Measurements from ENCODE around the gene CACHD1.

The CACHD1 gene

GRCh38 chr1:64567426-64568170 lies 97.7 kb downstream of the CACHD1 start:
- no peak overlapping the region for H3K4me3 ChIP-seq (ENCODE audit: low read depth, low read length)
- DNase-seq (ENCODE audit: low read depth) = no peak
- no peak for TF ChIP-seq CTCF (IDR thresholded peaks at IDR 0.05; ENCODE audit: insufficient read depth, low read depth, low read length, missing control alignments)

- TF ChIP-seq CTCF (IDR thresholded peaks at IDR 0.05; ENCODE audit: insufficient read depth, low read depth, low read length, missing control alignments) = no peak
- no peak for DNase-seq (ENCODE audit: low read depth)
- no peak overlapping the region for H3K4me3 ChIP-seq (ENCODE audit: low read depth, low read length)
Measured at GRCh38 chr1:64568171-64568450, 98.2 kb downstream of the CACHD1 start.

- no peak overlapping the region for H3K4me3 ChIP-seq (ENCODE audit: low read depth, low read length)
- TF ChIP-seq CTCF (IDR thresholded peaks at IDR 0.05; ENCODE audit: insufficient read depth, low read depth, low read length, missing control alignments) = no peak
- no peak for DNase-seq (ENCODE audit: low read depth)
Measured at GRCh38 chr1:64569411-64569810, 99.5 kb downstream of the CACHD1 start.

- no peak for DNase-seq (ENCODE audit: low read depth)
- H3K4me3 ChIP-seq (ENCODE audit: low read depth, low read length) = no peak overlapping the region
- no peak for TF ChIP-seq CTCF (IDR thresholded peaks at IDR 0.05; ENCODE audit: insufficient read depth, low read depth, low read length, missing control alignments)
Measured at GRCh38 chr1:64570267-64570855, 100.4 kb downstream of the CACHD1 start.

GRCh38 chr1:64572222-64572900 lies 102.4 kb downstream of the CACHD1 start:
- no peak for DNase-seq (ENCODE audit: low read depth)
- no peak for TF ChIP-seq CTCF (IDR thresholded peaks at IDR 0.05; ENCODE audit: insufficient read depth, low read depth, low read length, missing control alignments)
- H3K4me3 ChIP-seq (ENCODE audit: low read depth, low read length) = no peak overlapping the region

GRCh38 chr1:64574301-64574700 lies 104.4 kb downstream of the CACHD1 start:
- TF ChIP-seq CTCF (IDR thresholded peaks at IDR 0.05; ENCODE audit: insufficient read depth, low read depth, low read length, missing control alignments) = no peak
- no peak overlapping the region for H3K4me3 ChIP-seq (ENCODE audit: low read depth, low read length)
- no peak for DNase-seq (ENCODE audit: low read depth)

Measured in GM12865 (cell line).